ENCODE data around the gene PPARG.

Gene PPARG

DNA sequence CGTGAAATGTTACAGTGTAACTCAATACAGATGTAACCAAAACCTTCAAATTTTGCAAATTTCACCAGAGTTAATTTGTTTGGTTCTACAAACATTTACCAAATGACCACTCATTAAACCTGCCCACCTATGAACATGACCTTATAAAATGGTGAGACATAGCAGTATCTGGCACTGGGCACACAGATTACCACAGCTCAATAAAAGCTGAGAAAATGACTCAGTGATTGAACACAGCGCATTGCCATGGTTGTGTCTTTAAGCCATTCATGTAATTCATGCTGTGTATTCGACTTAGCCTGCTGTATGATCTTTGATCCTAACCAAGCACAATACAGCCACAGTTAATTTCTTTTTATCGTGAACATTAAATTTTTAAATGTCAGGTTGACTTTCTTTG lies 11.3 kb downstream of the PPARG start:
- ChIA-PET POLR2A (no interaction called here), CTCF (no interaction called here)
- H3K27ac ChIP-seq (ENCODE audit: insufficient read depth in 1 of 2, low read depth in 1 of 2, low read length in 2 of 2, poor library complexity in 1 of 2, severe bottlenecking in 2 of 2) = no peak overlapping the region
- H3K4me1 ChIP-seq (ENCODE audit: control extremely low read depth in 1 of 4, control insufficient read depth in 4 of 4, insufficient read depth in 4 of 4, low read length in 3 of 4) = peaks cover 0 to 8% (median 0%) of the 10 kb centered on the region in 4 experiments
- no peaks in the 10 kb centered on the region for H3K9me3 ChIP-seq (ENCODE audit: control extremely low read depth in 1 of 5, control insufficient read depth in 4 of 5, insufficient read depth in 2 of 5, low read depth in 1 of 5, low read length in 4 of 5)
- no peaks in the 10 kb centered on the region for H3K27me3 ChIP-seq (replicated peaks in 2 of 5; ENCODE audit: control insufficient read depth in 4 of 5, insufficient read depth in 5 of 5, low read length in 4 of 5)
- no peak overlapping the region for H3K4me3 ChIP-seq (ENCODE audit: control insufficient read depth in 1 of 7, extremely low read depth in 1 of 7, insufficient read depth in 4 of 7, low read depth in 2 of 7, low read length in 6 of 7)
- DNase-seq = no peak
- 100% methylated on average over 1 of the region's 4 CpGs for WGBS (ENCODE audit: insufficient coverage)
- no peaks in the 10 kb centered on the region for H3K36me3 ChIP-seq (ENCODE audit: control insufficient read depth in 4 of 4, insufficient read depth in 4 of 4, low read length in 3 of 4)

DNA sequence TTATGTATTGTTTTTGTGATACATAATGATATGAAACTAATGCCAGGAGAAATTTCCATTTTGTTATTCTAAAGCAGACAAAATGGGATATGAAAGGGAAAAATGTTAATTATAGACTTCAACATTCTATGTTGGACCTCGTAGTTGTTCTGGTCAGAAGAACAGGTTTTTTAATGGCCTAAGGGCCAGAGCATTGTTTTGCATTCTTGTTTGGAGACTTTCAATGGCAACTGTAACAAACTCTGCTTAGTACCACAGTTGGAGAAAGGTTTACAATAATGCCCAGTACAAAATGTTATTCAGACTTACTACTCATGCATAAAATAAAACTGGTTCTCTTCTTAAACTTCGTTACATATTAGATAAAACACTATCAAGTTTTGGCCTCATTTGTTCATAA lies 12.2 kb downstream of the PPARG start:
- peaks cover 0 to 8% (median 0%) of the 10 kb centered on the region in 4 experiments for H3K4me1 ChIP-seq (ENCODE audit: control extremely low read depth in 1 of 4, control insufficient read depth in 4 of 4, insufficient read depth in 4 of 4, low read length in 3 of 4)
- ChIA-PET POLR2A (no interaction called here), CTCF (no interaction called here)
- WGBS (ENCODE audit: insufficient coverage) = 100% methylated on average over 1 of the region's 2 CpGs
- no peaks in the 10 kb centered on the region for H3K9me3 ChIP-seq (ENCODE audit: control extremely low read depth in 1 of 5, control insufficient read depth in 4 of 5, insufficient read depth in 2 of 5, low read depth in 1 of 5, low read length in 4 of 5)
- no peaks in the 10 kb centered on the region for H3K27me3 ChIP-seq (replicated peaks in 2 of 5; ENCODE audit: control insufficient read depth in 4 of 5, insufficient read depth in 5 of 5, low read length in 4 of 5)
- no peak overlapping the region for H3K27ac ChIP-seq (ENCODE audit: insufficient read depth in 1 of 2, low read depth in 1 of 2, low read length in 2 of 2, poor library complexity in 1 of 2, severe bottlenecking in 2 of 2)
- no peak overlapping the region for H3K4me3 ChIP-seq (ENCODE audit: control insufficient read depth in 1 of 7, extremely low read depth in 1 of 7, insufficient read depth in 4 of 7, low read depth in 2 of 7, low read length in 6 of 7)
- no peaks in the 10 kb centered on the region for H3K36me3 ChIP-seq (ENCODE audit: control insufficient read depth in 4 of 4, insufficient read depth in 4 of 4, low read length in 3 of 4)
- DNase-seq = no peak

DNA sequence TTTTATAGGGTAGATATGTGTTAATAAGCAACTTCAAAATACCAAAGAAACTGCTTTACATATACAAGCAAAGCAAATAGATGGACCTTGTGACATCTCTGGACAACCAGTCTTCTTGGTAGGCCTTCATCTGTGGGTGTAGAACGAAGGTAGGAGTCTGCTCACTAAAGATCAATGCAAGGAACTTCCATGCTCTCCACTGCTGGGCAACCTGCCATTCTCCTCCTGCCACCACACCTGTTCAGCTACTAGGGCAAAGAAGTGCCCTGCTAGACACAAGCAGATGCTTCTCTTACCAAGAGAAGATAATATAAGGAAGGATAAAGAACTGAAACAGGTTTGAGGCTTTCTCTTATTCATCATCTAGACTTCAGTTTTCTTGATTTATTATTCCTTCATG lies 12.6 kb downstream of the PPARG start:
- 100% methylated on average over 1 of the region's 1 CpG for WGBS (ENCODE audit: insufficient coverage)
- Histone ChIP-seq H3K9me3 (ENCODE audit: control extremely low read depth in 1 of 5, control insufficient read depth in 4 of 5, insufficient read depth in 2 of 5, low read depth in 1 of 5, low read length in 4 of 5) (no peaks in the 10 kb centered on the region), H3K36me3 (ENCODE audit: control insufficient read depth in 4 of 4, insufficient read depth in 4 of 4, low read length in 3 of 4) (no peaks in the 10 kb centered on the region), H3K4me3 (ENCODE audit: control insufficient read depth in 1 of 7, extremely low read depth in 1 of 7, insufficient read depth in 4 of 7, low read depth in 2 of 7, low read length in 6 of 7) (no peak overlapping the region), H3K27me3 (replicated peaks in 2 of 5; ENCODE audit: control insufficient read depth in 4 of 5, insufficient read depth in 5 of 5, low read length in 4 of 5) (no peaks in the 10 kb centered on the region), H3K4me1 (ENCODE audit: control extremely low read depth in 1 of 4, control insufficient read depth in 4 of 4, insufficient read depth in 4 of 4, low read length in 3 of 4) (peaks cover 0 to 8% (median 0%) of the 10 kb centered on the region in 4 experiments), H3K27ac (ENCODE audit: insufficient read depth in 1 of 2, low read depth in 1 of 2, low read length in 2 of 2, poor library complexity in 1 of 2, severe bottlenecking in 2 of 2) (no peak overlapping the region)
- CTCF ChIA-PET = no interaction called here
- POLR2A ChIA-PET = no interaction called here
- DNase-seq = no peak

DNA sequence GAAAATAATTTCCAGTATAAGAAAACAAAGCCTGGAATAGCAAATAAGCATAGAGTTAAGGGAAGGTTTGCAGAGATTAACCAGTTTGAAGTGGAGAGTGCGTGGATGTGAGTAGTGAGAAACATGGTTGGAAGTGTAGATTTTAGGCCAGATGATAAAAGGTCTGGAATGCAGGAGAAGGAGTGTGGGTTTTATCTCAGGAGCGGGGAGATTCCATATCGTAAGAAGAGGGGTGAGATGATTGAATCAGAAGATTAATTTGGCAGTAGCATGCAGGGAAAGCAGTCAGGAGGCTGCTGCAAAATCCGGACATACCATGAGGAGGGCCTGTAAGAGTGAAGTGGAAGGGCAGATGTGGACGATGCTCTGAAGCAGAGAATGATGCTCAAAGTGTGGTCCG lies 13.7 kb downstream of the PPARG start:
- Histone ChIP-seq H3K36me3 (ENCODE audit: control insufficient read depth in 4 of 4, insufficient read depth in 4 of 4, low read length in 3 of 4) (no peaks in the 10 kb centered on the region), H3K27ac (ENCODE audit: insufficient read depth in 1 of 2, low read depth in 1 of 2, low read length in 2 of 2, poor library complexity in 1 of 2, severe bottlenecking in 2 of 2) (no peak overlapping the region), H3K27me3 (replicated peaks in 2 of 5; ENCODE audit: control insufficient read depth in 4 of 5, insufficient read depth in 5 of 5, low read length in 4 of 5) (no peaks in the 10 kb centered on the region), H3K4me1 (ENCODE audit: control extremely low read depth in 1 of 4, control insufficient read depth in 4 of 4, insufficient read depth in 4 of 4, low read length in 3 of 4) (peaks cover 0 to 8% (median 0%) of the 10 kb centered on the region in 4 experiments), H3K9me3 (ENCODE audit: control extremely low read depth in 1 of 5, control insufficient read depth in 4 of 5, insufficient read depth in 2 of 5, low read depth in 1 of 5, low read length in 4 of 5) (no peaks in the 10 kb centered on the region), H3K4me3 (ENCODE audit: control insufficient read depth in 1 of 7, extremely low read depth in 1 of 7, insufficient read depth in 4 of 7, low read depth in 2 of 7, low read length in 6 of 7) (no peak overlapping the region)
- 98% methylated on average over 5 of the region's 6 CpGs for WGBS (ENCODE audit: insufficient coverage)
- ChIA-PET POLR2A (no interaction called here), CTCF (no interaction called here)
- no peak for DNase-seq

DNA sequence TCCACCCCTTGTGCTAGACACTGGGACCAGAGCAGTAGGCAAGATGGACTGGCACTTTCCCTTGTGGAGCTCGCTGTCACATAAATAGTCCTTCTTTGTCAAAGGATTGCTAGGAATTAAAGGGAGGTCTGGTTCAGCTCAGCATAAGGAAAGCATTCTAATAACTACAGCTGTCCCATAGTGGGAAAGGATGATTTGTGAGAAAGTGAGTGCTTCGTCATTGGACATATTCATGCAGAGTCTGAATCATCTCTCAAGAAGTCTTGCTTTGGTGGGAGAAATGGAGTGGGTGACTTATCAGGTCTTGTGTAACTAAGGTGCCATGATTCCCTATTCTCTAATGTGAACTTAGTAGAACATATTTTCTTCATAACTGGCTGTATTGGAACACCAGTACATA lies 14.7 kb downstream of the PPARG start:
- no peak for DNase-seq
- H3K27ac ChIP-seq (ENCODE audit: insufficient read depth in 1 of 2, low read depth in 1 of 2, low read length in 2 of 2, poor library complexity in 1 of 2, severe bottlenecking in 2 of 2) = no peak overlapping the region
- no peak overlapping the region for H3K4me3 ChIP-seq (ENCODE audit: control insufficient read depth in 1 of 7, extremely low read depth in 1 of 7, insufficient read depth in 4 of 7, low read depth in 2 of 7, low read length in 6 of 7)
- H3K9me3 ChIP-seq (ENCODE audit: control extremely low read depth in 1 of 5, control insufficient read depth in 4 of 5, insufficient read depth in 2 of 5, low read depth in 1 of 5, low read length in 4 of 5) = no peaks in the 10 kb centered on the region
- CTCF ChIA-PET = no interaction called here
- H3K4me1 ChIP-seq (ENCODE audit: control extremely low read depth in 1 of 4, control insufficient read depth in 4 of 4, insufficient read depth in 4 of 4, low read length in 3 of 4) = peaks cover 0 to 8% (median 0%) of the 10 kb centered on the region in 4 experiments
- 80% methylated on average over 1 of the region's 2 CpGs for WGBS (ENCODE audit: insufficient coverage)
- POLR2A ChIA-PET = no interaction called here
- H3K27me3 ChIP-seq (replicated peaks in 2 of 5; ENCODE audit: control insufficient read depth in 4 of 5, insufficient read depth in 5 of 5, low read length in 4 of 5) = no peaks in the 10 kb centered on the region
- H3K36me3 ChIP-seq (ENCODE audit: control insufficient read depth in 4 of 4, insufficient read depth in 4 of 4, low read length in 3 of 4) = no peaks in the 10 kb centered on the region

DNA sequence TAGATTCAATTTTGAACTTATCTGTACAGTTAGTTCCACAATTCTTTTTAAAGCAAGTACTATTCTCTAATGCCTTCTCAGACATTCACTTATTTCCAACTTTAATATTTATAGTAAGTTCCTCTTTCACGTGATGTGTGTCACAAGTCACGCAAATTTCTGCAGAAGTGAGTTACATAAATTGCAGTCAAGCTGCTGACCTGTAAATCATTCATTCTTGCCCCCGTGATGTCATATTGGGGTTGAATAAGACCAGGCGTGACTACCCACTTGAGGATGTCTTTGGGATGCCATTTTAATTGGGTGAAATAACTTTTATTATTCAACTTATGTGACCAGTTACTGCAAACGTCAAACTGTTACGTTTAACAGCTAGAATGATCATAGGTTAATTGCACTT lies 15.1 kb downstream of the PPARG start:
- ChIA-PET POLR2A (no interaction called here), CTCF (no interaction called here)
- Histone ChIP-seq H3K9me3 (ENCODE audit: control extremely low read depth in 1 of 5, control insufficient read depth in 4 of 5, insufficient read depth in 2 of 5, low read depth in 1 of 5, low read length in 4 of 5) (no peaks in the 10 kb centered on the region), H3K27ac (ENCODE audit: insufficient read depth in 1 of 2, low read depth in 1 of 2, low read length in 2 of 2, poor library complexity in 1 of 2, severe bottlenecking in 2 of 2) (no peak overlapping the region), H3K27me3 (replicated peaks in 2 of 5; ENCODE audit: control insufficient read depth in 4 of 5, insufficient read depth in 5 of 5, low read length in 4 of 5) (no peaks in the 10 kb centered on the region), H3K36me3 (ENCODE audit: control insufficient read depth in 4 of 4, insufficient read depth in 4 of 4, low read length in 3 of 4) (no peaks in the 10 kb centered on the region), H3K4me1 (ENCODE audit: control extremely low read depth in 1 of 4, control insufficient read depth in 4 of 4, insufficient read depth in 4 of 4, low read length in 3 of 4) (peaks cover 0 to 8% (median 0%) of the 10 kb centered on the region in 4 experiments), H3K4me3 (ENCODE audit: control insufficient read depth in 1 of 7, extremely low read depth in 1 of 7, insufficient read depth in 4 of 7, low read depth in 2 of 7, low read length in 6 of 7) (no peak overlapping the region)
- DNase-seq = peak in 2 of 3 donors; percentile 35 to 58
- WGBS (ENCODE audit: insufficient coverage) = 7% methylated on average over 4 of the region's 6 CpGs

DNA sequence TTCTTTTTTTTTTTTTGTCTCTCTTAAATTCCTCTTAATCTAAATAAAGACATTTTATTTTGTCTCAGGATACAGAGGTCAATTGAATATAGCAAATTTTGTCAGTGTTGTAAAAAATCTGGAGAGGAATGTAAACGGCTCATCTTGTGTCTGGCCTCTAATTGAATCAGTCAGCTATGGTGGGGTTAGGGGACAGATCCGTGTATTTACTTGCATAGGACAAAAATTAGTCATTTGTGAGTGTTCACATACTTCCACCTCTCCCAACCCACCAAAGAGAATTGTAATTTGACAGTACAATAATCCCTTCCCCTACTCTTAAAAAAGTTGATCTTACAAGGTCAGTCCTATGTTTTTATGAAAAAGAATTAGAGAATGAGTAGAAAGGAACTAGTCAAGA lies 18.3 kb downstream of the PPARG start:
- H3K4me3 ChIP-seq (ENCODE audit: control insufficient read depth in 1 of 7, extremely low read depth in 1 of 7, insufficient read depth in 4 of 7, low read depth in 2 of 7, low read length in 6 of 7) = no peak overlapping the region
- H3K4me1 ChIP-seq (ENCODE audit: control extremely low read depth in 1 of 4, control insufficient read depth in 4 of 4, insufficient read depth in 4 of 4, low read length in 3 of 4) = peaks cover 0 to 8% (median 0%) of the 10 kb centered on the region in 4 experiments
- H3K9me3 ChIP-seq (ENCODE audit: control extremely low read depth in 1 of 5, control insufficient read depth in 4 of 5, insufficient read depth in 2 of 5, low read depth in 1 of 5, low read length in 4 of 5) = no peaks in the 10 kb centered on the region
- H3K27ac ChIP-seq (ENCODE audit: insufficient read depth in 1 of 2, low read depth in 1 of 2, low read length in 2 of 2, poor library complexity in 1 of 2, severe bottlenecking in 2 of 2) = no peak overlapping the region
- CTCF ChIA-PET = interaction anchor here (1.2 kb wide), 1 partner anchor 12 kb away, joined by 5 read pairs; no protein-coding TSS in a partner anchor
- no peaks in the 10 kb centered on the region for H3K36me3 ChIP-seq (ENCODE audit: control insufficient read depth in 4 of 4, insufficient read depth in 4 of 4, low read length in 3 of 4)
- POLR2A ChIA-PET = no interaction called here
- no peak for DNase-seq
- no CpG with 5 or more reads among the region's 2 CpGs for WGBS (ENCODE audit: insufficient coverage)
- H3K27me3 ChIP-seq (replicated peaks in 2 of 5; ENCODE audit: control insufficient read depth in 4 of 5, insufficient read depth in 5 of 5, low read length in 4 of 5) = no peaks in the 10 kb centered on the region
